Mucosa of stomach (tissue), 1 donor: ENCODE measurements around the gene SIRPG.
"Not testable (repeated sequence)": the region's sequence is repeated elsewhere in the genome, so short reads cannot be mapped to it uniquely, and the experiment has no call there.

ENCODE experiments used
- H3K27me3 ChIP-seq: one replicate; pipeline ENCODE4 v1.7.0; 2013; ENCODE audit warnings: mild to moderate bottlenecking, low read length; ENCODE audit not compliant: control insufficient read depth, insufficient read depth
- H3K36me3 ChIP-seq: one replicate; pipeline ENCODE4 v1.7.0; 2013; ENCODE audit warnings: low read length; ENCODE audit not compliant: control insufficient read depth, insufficient read depth
- H3K4me1 ChIP-seq: one replicate; pipeline ENCODE4 v1.7.0; 2013; ENCODE audit warnings: mild to moderate bottlenecking, low read length; ENCODE audit not compliant: control insufficient read depth, insufficient read depth
- H3K4me3 ChIP-seq: one replicate; pipeline ENCODE4 v1.7.0; 2013; ENCODE audit warnings: low read length
- H3K9ac ChIP-seq: one replicate; pipeline ENCODE4 v1.7.0; 2013; ENCODE audit warnings: mild to moderate bottlenecking, low read length, moderate library complexity
- H3K9me3 ChIP-seq: one replicate; pipeline ENCODE4 v1.7.0; 2013; ENCODE audit warnings: mild to moderate bottlenecking, low read length, moderate library complexity; ENCODE audit not compliant: control insufficient read depth
- donor health status: Pancreatic carcinoma.

The SIRPG gene

GRCh38 chr20:1616858-1617434 lies 40.6 kb downstream of the SIRPG start:
- H3K4me3 ChIP-seq, result no peak overlapping the region
- H3K36me3 ChIP-seq, result no peaks in the 10 kb centered on the region
- H3K9me3 ChIP-seq, result no peaks in the 10 kb centered on the region
- H3K27me3 ChIP-seq, result no peaks in the 10 kb centered on the region
- no peaks in the 10 kb centered on the region for H3K4me1 ChIP-seq
- H3K9ac ChIP-seq, result no peak overlapping the region

DNA sequence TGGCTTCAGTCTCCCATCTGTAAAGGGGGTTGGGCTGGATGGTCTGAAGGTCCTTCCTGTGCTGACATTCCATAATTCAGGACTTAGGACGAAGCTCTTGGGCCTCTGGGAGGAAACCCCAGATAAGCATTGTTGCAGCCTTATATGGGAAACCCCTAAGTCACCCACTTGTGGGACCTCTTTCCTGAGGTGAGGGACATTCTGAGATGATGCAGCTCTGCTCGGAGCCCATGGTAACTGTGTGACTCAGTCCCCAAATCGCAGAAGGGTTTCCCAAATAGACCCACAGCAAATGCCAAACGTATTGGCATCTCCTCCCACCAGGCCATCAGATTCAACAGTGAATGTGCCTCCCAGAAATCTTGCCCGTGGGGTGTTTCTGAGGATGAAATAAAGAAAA lies 47.2 kb downstream of the SIRPG start:
- not testable (repeated sequence) for H3K9me3 ChIP-seq, H3K27me3 ChIP-seq, H3K36me3 ChIP-seq, H3K4me1 ChIP-seq, H3K4me3 ChIP-seq, H3K9ac ChIP-seq

- H3K4me3 ChIP-seq, H3K9ac ChIP-seq: not testable (repeated sequence)
Measured at GRCh38 chr20:1608678-1609347, 48.8 kb downstream of the SIRPG start.

DNA sequence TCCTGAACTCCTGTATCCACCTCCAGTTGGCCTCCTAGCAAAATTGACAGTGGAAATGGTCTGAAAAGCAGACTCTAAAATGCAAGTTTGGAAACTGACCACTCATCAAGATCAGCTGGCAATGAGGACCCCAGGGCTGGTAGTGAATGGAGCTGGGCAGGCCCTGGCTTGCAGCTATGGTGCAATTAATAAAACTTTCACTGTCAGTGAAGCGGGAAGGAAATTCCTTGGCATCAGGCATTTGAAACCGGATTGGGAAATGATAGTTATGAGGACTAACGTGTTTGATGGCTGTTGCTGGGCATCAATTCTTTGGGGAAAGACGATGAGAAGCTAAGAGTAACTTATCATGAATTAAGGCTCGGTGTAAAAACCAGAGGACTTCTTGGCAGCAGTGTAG lies 56.8 kb downstream of the SIRPG start:
- H3K9me3 ChIP-seq, result no peaks in the 10 kb centered on the region
- H3K4me3 ChIP-seq, result no peak overlapping the region
- no peak overlapping the region for H3K9ac ChIP-seq
- no peaks in the 10 kb centered on the region for H3K36me3 ChIP-seq
- H3K4me1 ChIP-seq, result no peaks in the 10 kb centered on the region
- no peaks in the 10 kb centered on the region for H3K27me3 ChIP-seq

More at GRCh38 chr20:1608678-1609347, 48.8 kb downstream of the SIRPG start:
- H3K4me1 ChIP-seq, H3K9me3 ChIP-seq, H3K27me3 ChIP-seq, H3K36me3 ChIP-seq: not testable (repeated sequence)

GRCh38 chr20:1595333-1595732 lies 62.2 kb downstream of the SIRPG start:
- Histone ChIP-seq H3K27me3 (no peaks in the 10 kb centered on the region), H3K9me3 (no peaks in the 10 kb centered on the region), H3K9ac (no peak overlapping the region), H3K36me3 (no peaks in the 10 kb centered on the region), H3K4me1 (no peaks in the 10 kb centered on the region), H3K4me3 (no peak overlapping the region)

DNA sequence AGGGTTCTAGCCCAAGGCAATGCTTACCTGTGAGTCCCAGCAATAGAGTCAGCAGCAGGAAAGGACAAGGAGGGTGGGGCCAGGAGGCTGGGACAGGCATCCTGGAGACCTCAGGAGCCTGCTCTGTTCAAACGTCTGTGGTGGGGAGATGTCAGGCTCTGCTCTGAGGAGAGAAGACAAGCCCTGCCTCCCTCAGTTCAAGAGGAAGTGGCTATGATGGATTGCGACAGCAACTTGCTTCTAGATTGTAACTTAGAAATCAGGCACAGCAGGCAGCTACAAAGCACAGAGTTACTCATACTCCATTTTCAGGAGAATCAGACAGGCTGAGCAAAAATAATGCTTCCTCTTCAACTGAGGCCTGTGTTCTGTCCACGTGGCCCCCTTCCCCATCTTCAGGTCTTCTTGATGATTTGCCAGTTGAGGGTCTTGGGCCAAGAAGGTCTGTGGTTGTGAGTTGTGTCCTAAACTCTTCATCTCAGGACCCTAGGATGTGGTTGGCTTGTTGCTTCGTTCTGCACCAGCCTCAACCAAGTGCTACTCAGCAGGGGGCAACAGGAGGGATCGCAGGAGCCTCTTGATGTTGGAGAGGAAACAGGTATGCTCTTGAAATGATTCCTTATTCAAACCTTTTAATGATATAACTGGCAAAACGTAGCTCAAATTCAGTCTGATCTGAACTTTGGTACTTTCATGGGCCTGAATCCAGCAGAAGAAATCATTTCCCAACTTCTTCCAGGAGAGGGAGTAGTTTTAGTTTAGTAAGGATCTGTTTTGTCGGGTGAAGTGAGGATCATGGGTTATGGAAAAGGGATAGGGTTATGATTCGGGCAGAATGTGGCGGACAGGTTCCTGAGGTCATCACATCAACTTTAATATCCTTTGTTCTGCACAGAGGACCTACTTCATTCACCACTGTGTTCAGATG lies 68.8 kb downstream of the SIRPG start:
- no peaks in the 10 kb centered on the region for H3K4me1 ChIP-seq
- no peak overlapping the region for H3K9ac ChIP-seq
- H3K36me3 ChIP-seq, result no peaks in the 10 kb centered on the region
- no peaks in the 10 kb centered on the region for H3K27me3 ChIP-seq
- H3K9me3 ChIP-seq, result no peaks in the 10 kb centered on the region
- no peak overlapping the region for H3K4me3 ChIP-seq

- Histone ChIP-seq H3K27me3 (no peaks in the 10 kb centered on the region), H3K4me3 (no peak overlapping the region)
Measured at GRCh38 chr20:1587781-1588532, 69.6 kb downstream of the SIRPG start.

DNA sequence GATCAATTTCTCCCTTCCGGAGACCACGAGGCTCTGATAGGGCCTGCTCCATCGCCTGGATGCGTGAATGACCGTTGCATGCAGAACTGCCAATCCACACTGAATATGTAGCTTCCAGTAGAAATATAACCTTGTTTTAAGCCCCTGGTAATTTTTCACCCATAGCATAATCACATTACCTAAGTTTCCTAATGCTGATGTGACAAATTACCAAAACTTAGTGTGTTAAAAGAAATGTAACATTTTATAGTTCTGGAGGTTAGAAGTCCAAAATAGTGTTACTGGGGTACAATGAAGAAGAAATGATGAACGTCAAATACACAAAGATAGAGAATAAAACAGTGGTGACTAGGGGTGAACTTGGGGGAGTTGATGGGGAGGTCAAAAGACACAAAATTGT lies 78.1 kb downstream of the SIRPG start:
- Histone ChIP-seq H3K4me1 (no peaks in the 10 kb centered on the region), H3K36me3 (no peaks in the 10 kb centered on the region), H3K4me3 (no peak overlapping the region), H3K9ac (no peak overlapping the region), H3K27me3 (no peaks in the 10 kb centered on the region), H3K9me3 (no peaks in the 10 kb centered on the region)

More at GRCh38 chr20:1587781-1588532, 69.6 kb downstream of the SIRPG start:
- no peaks in the 10 kb centered on the region for H3K36me3 ChIP-seq
- no peaks in the 10 kb centered on the region for H3K9me3 ChIP-seq
- H3K4me1 ChIP-seq, result no peaks in the 10 kb centered on the region
- H3K9ac ChIP-seq, result no peak overlapping the region
